Activated naive CD8-positive, alpha-beta T cell treated with anti-CD3 and anti-CD28 coated beads, Interleukin-2, amount 10 ng/mL, durations not matched to agents 7 days and 5 days (primary cell): ENCODE data around the gene RAB34. TPM values are rescaled to one million over a fixed set of nuclear protein-coding genes. Genes with fewer than 3 reads are reported as not detected.
A peak's percentile ranks its signal among the peaks of the same experiment; 100 is the strongest.
"Not testable (repeated sequence)": the region's sequence is repeated elsewhere in the genome, so short reads cannot be mapped to it uniquely, and the experiment has no call there.

ENCODE experiments used
- ATAC-seq: fragments of 150-1000 bp; cut with Tn5 transposase; one replicate; pipeline ENCODE4 v1.10.0; 2021; ENCODE audit warnings: low read depth, moderate library complexity
- POLR2A ChIA-PET: fragments of 350-600 bp; sonication (Branson Sonifier 250); formaldehyde crosslinking; loops from one replicate; lab custom pipeline; 2021; ENCODE audit warnings: antibody characterized with exemption; lab: Charles Lee
- DNase-seq: peaks from one replicate; pipeline ENCODE4 v3.0.0; 2021
- H3K27ac Mint-ChIP-seq: one replicate; pipeline ENCODE4 v1.8.0; 2022; ENCODE audit warnings: mild to moderate bottlenecking, mixed read lengths
- H3K27me3 Mint-ChIP-seq: one replicate; pipeline ENCODE4 v1.8.0; 2022; ENCODE audit warnings: mild to moderate bottlenecking, moderate library complexity, mixed read lengths
- H3K36me3 Mint-ChIP-seq: one replicate; pipeline ENCODE4 v1.8.0; 2021; ENCODE audit warnings: mild to moderate bottlenecking, mixed read lengths
- H3K4me1 Mint-ChIP-seq: one replicate; pipeline ENCODE4 v1.8.0; 2021; ENCODE audit warnings: mixed read lengths
- H3K4me3 Mint-ChIP-seq: one replicate; pipeline ENCODE4 v1.8.0; 2022; ENCODE audit warnings: mild to moderate bottlenecking, moderate library complexity, mixed read lengths
- H3K9me3 Mint-ChIP-seq: one replicate; pipeline ENCODE4 v1.8.0; 2021; ENCODE audit warnings: mixed read lengths
- total RNA-seq, 2 experiments: library from RNA; stranded (reverse); gene quantifications; one replicate each; pipeline ENCODE4 v1.2.3, GENCODE V29; 2021

The RAB34 gene
- total RNA-seq, 2 experiments from 2014 or later = 7.3 to 8.2 TPM

- H3K36me3 Mint-ChIP-seq = peaks cover 32% of the 10 kb centered on the region
- H3K9me3 Mint-ChIP-seq = no peaks in the 10 kb centered on the region
- peaks cover 47% of the 10 kb centered on the region for H3K4me1 Mint-ChIP-seq
- POLR2A ChIA-PET = interaction anchor here (0.6 to 5.0 kb wide), 3 partner anchors 9 to 201 kb away, joined by 3 to 50 read pairs (median 3); partner anchors contain the start of gene PROCA1
- peak overlapping the region; percentile 42 for H3K27ac Mint-ChIP-seq
- peak overlapping the region; percentile 58 for H3K4me3 Mint-ChIP-seq
- peaks cover 8% of the 10 kb centered on the region for H3K27me3 Mint-ChIP-seq
- ATAC-seq (no peak), DNase-seq (no peak)
Measured at GRCh38 chr17:28722417-28723158, 4.9 kb upstream of the RAB34 start.

GRCh38 chr17:28720997-28721329 lies 3.3 kb upstream of the RAB34 start:
- not testable (repeated sequence) for DNase-seq, H3K9me3 Mint-ChIP-seq, ATAC-seq
- peaks cover 32% of the 10 kb centered on the region for H3K36me3 Mint-ChIP-seq
- peak overlapping the region; percentile 97 for H3K27ac Mint-ChIP-seq
- H3K27me3 Mint-ChIP-seq = peaks cover 13% of the 10 kb centered on the region
- POLR2A ChIA-PET = interaction anchor here (0.5 to 5.0 kb wide), 11 partner anchors 8 to 416 kb away, joined by 3 to 50 read pairs (median 6); partner anchors contain the start of genes FLOT2, NEK8, PHF12 and PROCA1
- peaks cover 47% of the 10 kb centered on the region for H3K4me1 Mint-ChIP-seq
- peak overlapping the region; percentile 95 for H3K4me3 Mint-ChIP-seq

- no peak for ATAC-seq
- H3K4me1 Mint-ChIP-seq = peaks cover 43% of the 10 kb centered on the region
- POLR2A ChIA-PET = interaction anchor here (0.5 to 5.0 kb wide), 25 partner anchors 8 to 419 kb away, joined by 3 to 50 read pairs (median 6); partner anchors contain the start of genes ALDOC, BLTP2, FLOT2 and NEK8
Measured at GRCh38 chr17:28720247-28720996, 2.8 kb upstream of the RAB34 start.

GRCh38 chr17:28719021-28719433 lies 1.4 kb upstream of the RAB34 start:
- Mint-ChIP-seq H3K36me3 (peaks cover 27% of the 10 kb centered on the region), H3K4me1 (peaks cover 32% of the 10 kb centered on the region), H3K4me3 (peak overlapping the region; percentile 95), H3K27ac (peak overlapping the region; percentile 97), H3K9me3 (no peaks in the 10 kb centered on the region), H3K27me3 (peaks cover 29% of the 10 kb centered on the region)
- no peak for DNase-seq
- no peak for ATAC-seq
- POLR2A ChIA-PET = interaction anchor here (0.6 to 5.0 kb wide), 26 partner anchors 8 to 847 kb away, joined by 3 to 50 read pairs (median 6); partner anchors contain the start of genes BLTP2, FAM222B, FLOT2 and NEK8

More at GRCh38 chr17:28720247-28720996, 2.8 kb upstream of the RAB34 start:
- Mint-ChIP-seq H3K9me3 (no peaks in the 10 kb centered on the region), H3K36me3 (peaks cover 32% of the 10 kb centered on the region), H3K27me3 (peaks cover 19% of the 10 kb centered on the region), H3K4me3 (peak overlapping the region; percentile 95), H3K27ac (peak overlapping the region; percentile 97)
- DNase-seq = no peak

- peaks cover 22% of the 10 kb centered on the region for H3K36me3 Mint-ChIP-seq
- H3K4me3 Mint-ChIP-seq = peak overlapping the region; percentile 70
- POLR2A ChIA-PET = interaction anchor here (1.2 to 5.0 kb wide), 6 partner anchors 7 to 421 kb away, joined by 3 to 50 read pairs (median 10); partner anchors contain the start of genes BLTP2, PHF12 and PROCA1
- DNase-seq (no peak), ATAC-seq (no peak)
- H3K27ac Mint-ChIP-seq = peak overlapping the region; percentile 47
- H3K4me1 Mint-ChIP-seq = peaks cover 27% of the 10 kb centered on the region
- H3K9me3 Mint-ChIP-seq = no peaks in the 10 kb centered on the region
- peaks cover 30% of the 10 kb centered on the region for H3K27me3 Mint-ChIP-seq
Measured at GRCh38 chr17:28718333-28719020, 809 bp upstream of the RAB34 start.

- ATAC-seq (no peak), DNase-seq (no peak)
- peaks cover 23% of the 10 kb centered on the region for H3K4me1 Mint-ChIP-seq
- H3K9me3 Mint-ChIP-seq = no peaks in the 10 kb centered on the region
- H3K27ac Mint-ChIP-seq = no peak overlapping the region
- H3K36me3 Mint-ChIP-seq = peaks cover 22% of the 10 kb centered on the region
- peaks cover 30% of the 10 kb centered on the region for H3K27me3 Mint-ChIP-seq
- POLR2A ChIA-PET = no interaction called here
- H3K4me3 Mint-ChIP-seq = no peak overlapping the region
Measured at GRCh38 chr17:28716740-28717577, 709 bp downstream of the RAB34 start.

- H3K9me3 Mint-ChIP-seq = no peaks in the 10 kb centered on the region
- POLR2A ChIA-PET = interaction anchor here (0.7 kb wide), 1 partner anchor 13 kb away, joined by 3 read pairs; no protein-coding TSS in a partner anchor
- H3K27ac Mint-ChIP-seq = no peak overlapping the region
- H3K4me1 Mint-ChIP-seq = peaks cover 23% of the 10 kb centered on the region
- H3K4me3 Mint-ChIP-seq = no peak overlapping the region
- no peak for DNase-seq
- ATAC-seq = no peak
- peaks cover 6% of the 10 kb centered on the region for H3K36me3 Mint-ChIP-seq
- H3K27me3 Mint-ChIP-seq = peaks cover 30% of the 10 kb centered on the region
Measured at GRCh38 chr17:28715217-28715616, 2.5 kb downstream of the RAB34 start.

GRCh38 chr17:28714281-28714680 lies 3.4 kb downstream of the RAB34 start:
- Mint-ChIP-seq H3K4me3 (no peak overlapping the region), H3K27ac (no peak overlapping the region), H3K4me1 (peaks cover 22% of the 10 kb centered on the region), H3K36me3 (peaks cover 2% of the 10 kb centered on the region), H3K9me3 (no peaks in the 10 kb centered on the region), H3K27me3 (peaks cover 30% of the 10 kb centered on the region)
- ATAC-seq (no peak), DNase-seq (no peak)
- POLR2A ChIA-PET = no interaction called here

GRCh38 chr17:28712705-28713415 lies 4.8 kb downstream of the RAB34 start:
- Mint-ChIP-seq H3K27me3 (peaks cover 23% of the 10 kb centered on the region), H3K36me3 (peaks cover 6% of the 10 kb centered on the region), H3K4me3 (peak overlapping the region; percentile 95), H3K9me3 (no peaks in the 10 kb centered on the region), H3K27ac (peak overlapping the region; percentile 99), H3K4me1 (peaks cover 19% of the 10 kb centered on the region)
- POLR2A ChIA-PET = interaction anchor here (0.6 to 3.3 kb wide), 7 partner anchors 8 to 137 kb away, joined by 3 to 50 read pairs (median 9); partner anchors contain the start of genes ALDOC, BLTP2, NEK8 and RPL23A
- ATAC-seq = no peak
- DNase-seq = no peak

GRCh38 chr17:28712032-28712704 lies 5.5 kb downstream of the RAB34 start:
- ATAC-seq (peak; percentile 51), DNase-seq (peak; percentile 70)
- Mint-ChIP-seq H3K27ac (peak overlapping the region; percentile 99), H3K27me3 (peaks cover 22% of the 10 kb centered on the region), H3K36me3 (peaks cover 6% of the 10 kb centered on the region), H3K4me3 (peak overlapping the region; percentile 95), H3K4me1 (peaks cover 20% of the 10 kb centered on the region), H3K9me3 (no peaks in the 10 kb centered on the region)
- POLR2A ChIA-PET = interaction anchor here (0.6 to 3.3 kb wide), 13 partner anchors 9 to 239 kb away, joined by 3 to 50 read pairs (median 6); partner anchors contain the start of genes ALDOC, BLTP2, FLOT2 and NEK8

GRCh38 chr17:28711723-28712031 lies 6.0 kb downstream of the RAB34 start, which contains the start of gene PROCA1:
Gene PROCA1, minus strand, starts transcription at chr17:28711888. Its CDS starts 228 bp downstream, at chr17:28711660.
- peak within 1 kb of the TSS; percentile 95 for H3K4me3 Mint-ChIP-seq
- POLR2A ChIA-PET = interaction anchor here (0.6 to 3.3 kb wide), 17 partner anchors 10 to 240 kb away, joined by 3 to 50 read pairs (median 5); partner anchors contain the start of genes ALDOC, BLTP2, FLOT2 and NEK8
- ATAC-seq (peak; percentile 43), DNase-seq (no peak)
- peak within 1 kb of the TSS; percentile 99 for H3K27ac Mint-ChIP-seq
- peaks cover 22% of the 10 kb centered on the region for H3K27me3 Mint-ChIP-seq
- no peaks in the 10 kb centered on the region for H3K9me3 Mint-ChIP-seq
- peaks cover 6% of the 10 kb centered on the region for H3K36me3 Mint-ChIP-seq
- peaks cover 21% of the 10 kb centered on the region for H3K4me1 Mint-ChIP-seq
